HepG2 (cell line): ENCODE data around the gene CAMSAP3. TPM values are rescaled to one million over a fixed set of nuclear protein-coding genes. Genes with fewer than 3 reads are reported as not detected.

Experiments
- ATF2 ChIP-seq: sonication (generic); formaldehyde crosslinking; IDR thresholded peaks from 2 replicates; pipeline ENCODE4 v1.4.0; 2020; ENCODE audit warnings: missing genetic modification reagents
- CREBL2 ChIP-seq: sonication (generic); formaldehyde crosslinking; IDR thresholded peaks from 2 replicates; pipeline ENCODE4 v1.8.1; 2023; ENCODE audit warnings: missing genetic modification reagents, mild to moderate bottlenecking, borderline replicate concordance
- DPF2 ChIP-seq: sonication (generic); formaldehyde crosslinking; IDR thresholded peaks from 2 replicates; pipeline ENCODE4 v1.4.0; 2020; ENCODE audit warnings: mild to moderate bottlenecking, low read depth, missing genetic modification reagents, borderline replicate concordance
- HES4 ChIP-seq: sonication (generic); formaldehyde crosslinking; IDR thresholded peaks from 2 replicates; pipeline ENCODE4 v1.9.0; 2021; ENCODE audit warnings: mild to moderate bottlenecking, missing genetic modification reagents, borderline replicate concordance
- HNRNPLL ChIP-seq: fragments of 200-400 bp; formaldehyde crosslinking; IDR thresholded peaks from 2 replicates; pipeline ENCODE4 v1.6.1; 2017; ENCODE audit warnings: mild to moderate bottlenecking, low read depth, low read length; ENCODE audit not compliant: poor library complexity, severe bottlenecking
- LCORL ChIP-seq, 2 experiments: fragments of 450-650 bp in 1 of 2; sonication (generic) in 1 of 2; formaldehyde crosslinking in 1 of 2; IDR thresholded peaks; 2 replicates each; pipeline versions ENCODE4 v1.5.0 to v1.6.1; 2017 to 2020; ENCODE audit warnings: antibody characterized with exemption in 1 of 2, missing genetic modification reagents in 1 of 2
- NKX3-1 ChIP-seq: sonication (generic); formaldehyde crosslinking; IDR thresholded peaks from 2 replicates; pipeline ENCODE4 v1.5.0; 2020; ENCODE audit warnings: missing genetic modification reagents
- PCBP2 ChIP-seq: fragments of 200-400 bp; formaldehyde crosslinking; optimal IDR thresholded peaks from 2 replicates; pipeline ENCODE3; 2018; ENCODE audit warnings: low read length, low read depth; ENCODE audit not compliant: poor library complexity, severe bottlenecking
- RBM22 ChIP-seq: fragments of 200-400 bp; formaldehyde crosslinking; optimal IDR thresholded peaks from 2 replicates; pipeline ENCODE3; 2017; ENCODE audit warnings: mild to moderate bottlenecking, low read length, moderate library complexity
- ZIK1 ChIP-seq: sonication (generic); formaldehyde crosslinking; IDR thresholded peaks from 2 replicates; pipeline ENCODE4 v1.5.0; 2020; ENCODE audit warnings: mild to moderate bottlenecking, low read depth, missing genetic modification reagents, borderline replicate concordance
- ZNF263 ChIP-seq: sonication (generic); formaldehyde crosslinking; IDR thresholded peaks from 2 replicates; pipeline ENCODE4 v1.4.0; 2020; ENCODE audit warnings: missing genetic modification reagents
- ZNF281 ChIP-seq: sonication (generic); formaldehyde crosslinking; IDR thresholded peaks from 2 replicates; pipeline ENCODE4 v1.4.0; 2020; ENCODE audit warnings: missing genetic modification reagents, borderline replicate concordance
- ZNF292 ChIP-seq: sonication (generic); formaldehyde crosslinking; IDR thresholded peaks from 2 replicates; pipeline ENCODE4 v1.8.1; 2022; ENCODE audit warnings: mild to moderate bottlenecking, low read depth, missing genetic modification reagents, borderline replicate concordance
- ZNF296 ChIP-seq: sonication (generic); formaldehyde crosslinking; conservative IDR thresholded peaks from 2 replicates; pipeline ENCODE4 v1.5.0; 2020; ENCODE audit warnings: mild to moderate bottlenecking, missing genetic modification reagents
- ZNF317 ChIP-seq: sonication (generic); formaldehyde crosslinking; IDR thresholded peaks from 2 replicates; pipeline ENCODE4 v1.5.0; 2020; ENCODE audit warnings: mild to moderate bottlenecking, missing genetic modification reagents
- ZNF362 ChIP-seq: sonication (generic); formaldehyde crosslinking; IDR thresholded peaks from 2 replicates; pipeline ENCODE4 v1.4.0; 2020; ENCODE audit warnings: missing genetic modification reagents, mild to moderate bottlenecking, borderline replicate concordance
- ZNF432 ChIP-seq: sonication (generic); formaldehyde crosslinking; IDR thresholded peaks from 2 replicates; pipeline ENCODE4 v1.5.0; 2020; ENCODE audit warnings: missing genetic modification reagents, mild to moderate bottlenecking, borderline replicate concordance
- ZNF503 ChIP-seq: sonication (generic); formaldehyde crosslinking; IDR thresholded peaks from 2 replicates; pipeline ENCODE4 v1.4.0; 2020; ENCODE audit warnings: missing genetic modification reagents
- ZNF564 ChIP-seq: sonication (generic); formaldehyde crosslinking; IDR thresholded peaks from 2 replicates; pipeline ENCODE4 v1.8.1; 2023; ENCODE audit warnings: mild to moderate bottlenecking, missing genetic modification reagents
- ZNF660 ChIP-seq: sonication (generic); formaldehyde crosslinking; IDR thresholded peaks from 2 replicates; pipeline ENCODE4 v1.5.1; 2020; ENCODE audit warnings: mild to moderate bottlenecking, low read depth, missing genetic modification reagents, borderline replicate concordance
- polyA plus RNA-seq, 8 experiments: library from polyadenylated mRNA; depleted of rRNA in 3 of 8; stranded (reverse) in 7 of 8; unstranded in 1 of 8; fragments of >200 nt; fragmentation: Illumina TruSeq in 4 of 8; extraction: Trizol in 4 of 8; gene quantifications; 2 replicates each; pipeline versions ENCODE4 v1.2.1 to v1.2.3, GENCODE V29; 2011 to 2016; ENCODE audit warnings: low read depth in 4 of 8, missing spikeins in 1 of 8, mixed read lengths in 1 of 8; ENCODE audit not compliant: insufficient read depth in 1 of 8
- total RNA-seq, 5 experiments: library from RNA; depleted of rRNA; stranded (reverse); fragments of >200 nt; fragmentation: Illumina TruSeq; extraction: Trizol; gene quantifications; 2 replicates each; pipeline ENCODE4 v1.2.3, GENCODE V29; 2016; ENCODE audit warnings: low read depth in 1 of 5

Gene CAMSAP3
- total and polyA plus RNA-seq, 2 of the 13 experiments (the other 11 are each of a cell fraction or from before 2014, with no cell fraction given): 10.8 to 11.8 TPM

- TF ChIP-seq ZNF281 (CRISPR knock-in tag) (0 out of 2 replicates have a peak, but pooled peaks have one; percentile 31), HES4 (CRISPR knock-in tag) (no peak), ZNF564 (no peak), ZIK1 (no peak), CREBL2 (CRISPR knock-in tag) (no peak), ZNF503 (no peak), LCORL (IDR thresholded peaks at IDR 0.05) (no peak), LCORL (CRISPR knock-in tag; IDR thresholded peaks at IDR 0.05) (no peak), RBM22 (no peak), ZNF263 (CRISPR knock-in tag) (no peak), ZNF660 (CRISPR knock-in tag) (no peak), PCBP2 (no peak), ZNF317 (CRISPR knock-in tag) (no peak), ZNF292 (CRISPR knock-in tag) (no peak), HNRNPLL (no peak), NKX3-1 (CRISPR knock-in tag) (no peak), ZNF296 (CRISPR knock-in tag) (peak; percentile 60; the same call in 1 of the 2 replicates), ZNF362 (CRISPR knock-in tag) (no peak), ZNF432 (CRISPR knock-in tag) (no peak), DPF2 (no peak), ATF2 (CRISPR knock-in tag) (no peak)
Observed at GRCh38 chr19:7637374-7638256, 42.0 kb downstream of the CAMSAP3 start (continued).
